ENCODE measurements around the gene PRKCZ. TPM values are rescaled to one million over a fixed set of nuclear protein-coding genes. Genes with fewer than 3 reads are reported as not detected.

PRKCZ gene
- total and polyA plus RNA-seq, 5 experiments from 2014 or later: 7.8 to 33.9 (median 11.3) TPM

- POLR2A ChIA-PET: interaction anchor here (0.6 to 2.5 kb wide), 2 partner anchors 15 to 214 kb away, joined by 5 to 8 read pairs; no protein-coding TSS in a partner anchor
- Mint-ChIP-seq H3K9me3 (no peaks in the 10 kb centered on the region), H3K4me1 (peaks cover 0 to 15% (median 1%) of the 10 kb centered on the region in 4 donors), H3K4me3 (peak overlapping the region in 3 of 10 donors; percentile 19 to 60 (median 55)), H3K36me3 (peaks cover 0 to 18% (median 14%) of the 10 kb centered on the region in 3 donors), H3K27ac (peak overlapping the region in 2 of 10 donors; percentile 60 to 67), H3K27me3 (no peaks in the 10 kb centered on the region)
- DNase-seq (no peak), ATAC-seq (no peak)
Observed at GRCh38 chr1:2175055-2175414, 124.8 kb downstream of the PRKCZ start.

DNA sequence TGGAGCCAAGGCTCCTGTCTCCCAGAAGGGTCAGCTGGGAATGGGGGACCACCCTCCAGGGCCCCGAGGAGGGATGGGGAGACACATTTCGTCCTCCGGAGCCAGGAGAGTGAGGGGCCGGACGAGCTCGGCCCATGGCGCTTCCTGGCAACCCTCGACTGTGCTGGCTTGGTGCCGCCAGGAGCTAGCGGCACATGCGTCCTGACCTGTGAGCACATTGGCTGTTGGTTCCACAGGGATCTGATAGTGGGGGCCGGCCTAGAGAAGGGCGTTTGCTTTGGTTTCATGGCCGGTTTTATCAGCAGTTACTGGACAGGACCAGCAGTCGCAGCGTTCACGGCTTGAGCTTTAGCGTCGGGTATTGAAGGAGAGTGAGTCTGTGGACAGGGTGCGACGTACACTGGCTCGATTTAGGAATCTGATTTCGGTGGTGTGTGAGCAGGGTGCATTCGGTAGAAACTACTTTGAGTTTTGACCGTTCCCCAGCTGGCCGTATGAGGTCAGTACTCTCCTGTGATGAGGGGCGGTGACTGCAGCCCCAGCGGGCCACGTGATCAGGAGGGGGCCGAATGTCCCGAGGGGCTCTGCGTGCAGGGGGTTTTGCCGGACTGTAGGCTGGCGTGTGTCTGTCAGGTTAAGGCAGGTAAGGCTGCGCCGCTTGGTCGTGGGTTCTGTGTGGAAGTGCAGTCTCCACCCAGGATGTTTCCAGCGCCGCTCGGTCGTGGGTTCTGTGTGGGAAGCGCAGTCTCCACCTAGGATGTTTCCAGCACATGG is 125.7 kb downstream of the PRKCZ start:
- Mint-ChIP-seq H3K4me3 (no peak overlapping the region), H3K27me3 (no peaks in the 10 kb centered on the region), H3K27ac (peak overlapping the region in 1 of 10 donors; percentile 63), H3K36me3 (peaks cover 0 to 18% (median 9%) of the 10 kb centered on the region in 3 donors), H3K4me1 (peaks cover 0 to 15% (median 1%) of the 10 kb centered on the region in 4 donors), H3K9me3 (no peaks in the 10 kb centered on the region)
- DNase-seq (no peak), ATAC-seq (no peak)
- POLR2A ChIA-PET: interaction anchor here (2.5 kb wide), 1 partner anchor 14 kb away, joined by 8 read pairs; no protein-coding TSS in a partner anchor

DNA sequence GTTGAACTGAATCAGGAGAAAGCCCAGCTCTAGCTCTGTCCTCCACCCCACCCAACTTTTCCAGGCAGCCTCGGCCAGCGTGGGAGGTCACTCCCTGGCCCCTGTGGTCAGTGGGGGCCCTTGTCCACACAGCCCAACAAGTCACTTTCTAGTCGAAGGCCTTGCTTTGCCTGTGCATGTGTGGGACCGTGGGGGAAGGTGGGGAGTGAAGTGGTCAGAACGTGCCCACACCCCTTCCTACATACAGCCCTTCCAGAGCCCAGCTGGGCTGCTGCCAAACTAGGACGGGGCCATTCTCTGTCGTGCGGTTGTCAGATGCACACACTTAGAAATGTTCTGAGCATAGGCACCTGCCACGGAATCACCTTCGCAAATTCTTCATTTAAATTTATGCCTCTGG is 126.4 kb downstream of the PRKCZ start:
- Mint-ChIP-seq H3K9me3 (no peaks in the 10 kb centered on the region), H3K36me3 (peaks cover 0 to 18% (median 9%) of the 10 kb centered on the region in 3 donors), H3K27me3 (no peaks in the 10 kb centered on the region), H3K4me3 (no peak overlapping the region), H3K4me1 (peaks cover 0 to 15% (median 1%) of the 10 kb centered on the region in 4 donors), H3K27ac (no peak overlapping the region)
- ATAC-seq (no peak), DNase-seq (no peak)
- POLR2A ChIA-PET: no interaction called here

GRCh38 chr1:2177541-2177940 is 127.3 kb downstream of the PRKCZ start:
- Mint-ChIP-seq H3K9me3 (no peaks in the 10 kb centered on the region), H3K27ac (no peak overlapping the region), H3K4me1 (peaks cover 0 to 15% (median 1%) of the 10 kb centered on the region in 4 donors), H3K36me3 (peaks cover 0 to 16% (median 7%) of the 10 kb centered on the region in 3 donors), H3K27me3 (no peaks in the 10 kb centered on the region), H3K4me3 (no peak overlapping the region)
- POLR2A ChIA-PET: interaction anchor here (0.9 kb wide), 1 partner anchor 10 kb away, joined by 4 read pairs; no protein-coding TSS in a partner anchor
- ATAC-seq: no peak
- no peak for DNase-seq

DNA sequence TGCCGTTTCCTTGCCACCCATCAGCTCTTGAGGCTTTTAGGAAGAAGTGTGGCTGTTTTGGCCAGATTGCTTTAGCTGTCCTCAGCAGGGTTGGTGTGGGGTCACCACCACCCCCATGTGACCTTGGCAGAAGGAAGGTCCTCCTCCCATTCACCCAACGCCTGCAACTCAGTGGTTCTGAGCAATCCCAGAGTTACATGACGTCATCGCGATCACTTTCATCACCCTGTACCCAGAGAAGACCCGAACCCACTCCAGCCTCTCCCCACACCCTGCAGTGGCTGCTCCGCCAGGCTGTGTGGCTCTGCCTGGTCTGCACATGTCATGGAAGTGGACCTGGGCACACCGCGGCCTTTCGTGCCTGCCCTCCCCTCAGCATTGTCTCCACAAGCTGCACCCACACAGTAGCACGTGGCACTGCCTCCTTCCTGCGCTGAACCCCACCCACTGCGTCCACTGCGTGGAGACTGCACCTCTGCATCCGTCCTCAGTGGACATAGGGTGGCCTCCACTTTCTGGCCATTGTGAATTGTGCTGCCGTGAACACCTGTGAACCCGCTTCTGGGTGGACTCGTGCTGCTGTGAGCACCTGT is 127.8 kb downstream of the PRKCZ start:
- DNase-seq (no peak), ATAC-seq (no peak)
- POLR2A ChIA-PET: interaction anchor here (0.9 kb wide), 1 partner anchor 10 kb away, joined by 4 read pairs; no protein-coding TSS in a partner anchor
- H3K36me3 Mint-ChIP-seq: peaks cover 0 to 15% (median 7%) of the 10 kb centered on the region in 3 donors
- no peak overlapping the region for H3K27ac Mint-ChIP-seq
- H3K4me1 Mint-ChIP-seq: peaks cover 0 to 12% (median 2%) of the 10 kb centered on the region in 4 donors
- no peaks in the 10 kb centered on the region for H3K27me3 Mint-ChIP-seq
- no peaks in the 10 kb centered on the region for H3K9me3 Mint-ChIP-seq
- H3K4me3 Mint-ChIP-seq: no peak overlapping the region

DNA sequence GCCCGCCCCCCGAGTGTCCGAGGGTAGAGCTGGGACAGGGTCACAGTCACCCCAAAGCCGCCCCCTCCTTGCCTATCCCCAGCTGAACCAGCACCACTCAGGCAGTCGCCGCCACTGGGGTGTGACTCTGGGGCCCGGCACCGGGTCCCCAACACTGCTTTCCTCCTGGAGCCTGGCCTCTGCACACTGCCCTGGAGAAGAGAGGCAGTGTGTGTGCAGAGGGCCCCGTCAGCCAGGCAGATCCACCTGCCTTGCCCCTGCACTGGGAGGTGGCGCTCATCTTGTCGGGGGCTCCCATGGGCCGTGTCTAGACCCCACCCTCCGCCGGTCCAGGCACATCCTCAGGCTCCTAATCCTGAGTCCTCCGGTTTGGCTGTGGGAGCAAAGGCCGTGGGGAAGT is 128.7 kb downstream of the PRKCZ start:
- POLR2A ChIA-PET: no interaction called here
- Mint-ChIP-seq H3K4me3 (no peak overlapping the region), H3K9me3 (no peaks in the 10 kb centered on the region), H3K27ac (no peak overlapping the region), H3K36me3 (peaks cover 0 to 16% (median 7%) of the 10 kb centered on the region in 3 donors), H3K27me3 (no peaks in the 10 kb centered on the region), H3K4me1 (peaks cover 0 to 9% (median 6%) of the 10 kb centered on the region in 4 donors)
- ATAC-seq (no peak), DNase-seq (no peak)

DNA sequence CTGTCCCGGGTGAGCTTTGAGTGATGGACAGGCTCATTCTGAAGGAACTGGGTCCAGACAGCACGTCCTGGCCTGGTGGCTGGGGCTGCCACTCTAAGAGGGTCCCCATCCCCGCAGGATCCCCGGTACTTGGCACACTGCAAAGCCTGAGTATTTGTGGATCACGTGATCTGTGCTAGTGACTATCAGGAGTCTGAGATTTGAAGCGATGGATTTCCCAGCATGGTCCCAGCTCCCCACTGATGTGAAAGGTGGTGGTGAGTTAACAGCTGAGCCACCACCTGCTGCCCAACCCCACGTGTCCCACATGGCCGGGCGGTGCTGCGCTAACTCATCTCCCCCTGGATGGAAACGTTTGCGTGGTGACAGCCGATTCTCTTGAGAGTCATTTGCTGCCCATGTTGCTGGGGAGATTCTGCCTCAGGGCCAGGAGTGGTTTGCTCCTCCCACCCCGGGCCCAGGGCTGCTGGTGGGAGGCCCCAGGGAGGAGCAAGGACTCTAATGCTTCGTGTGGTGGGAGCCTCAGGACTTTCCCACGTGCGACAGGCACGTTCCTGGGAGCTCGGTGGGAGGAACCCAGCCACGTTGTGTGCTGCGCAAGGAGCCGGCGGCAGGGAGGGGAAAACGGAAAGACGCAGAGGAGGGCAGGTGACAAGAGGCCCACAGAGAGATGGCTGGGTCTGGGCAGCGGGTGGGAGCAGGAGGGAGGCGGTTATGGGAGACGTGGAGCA is 129.2 kb downstream of the PRKCZ start:
- Mint-ChIP-seq H3K27me3 (no peaks in the 10 kb centered on the region), H3K36me3 (peaks cover 0 to 16% (median 7%) of the 10 kb centered on the region in 3 donors), H3K4me1 (peaks cover 0 to 6% (median 5%) of the 10 kb centered on the region in 4 donors), H3K4me3 (no peak overlapping the region), H3K9me3 (no peaks in the 10 kb centered on the region), H3K27ac (no peak overlapping the region)
- DNase-seq (no peak), ATAC-seq (no peak)
- POLR2A ChIA-PET: no interaction called here

DNA sequence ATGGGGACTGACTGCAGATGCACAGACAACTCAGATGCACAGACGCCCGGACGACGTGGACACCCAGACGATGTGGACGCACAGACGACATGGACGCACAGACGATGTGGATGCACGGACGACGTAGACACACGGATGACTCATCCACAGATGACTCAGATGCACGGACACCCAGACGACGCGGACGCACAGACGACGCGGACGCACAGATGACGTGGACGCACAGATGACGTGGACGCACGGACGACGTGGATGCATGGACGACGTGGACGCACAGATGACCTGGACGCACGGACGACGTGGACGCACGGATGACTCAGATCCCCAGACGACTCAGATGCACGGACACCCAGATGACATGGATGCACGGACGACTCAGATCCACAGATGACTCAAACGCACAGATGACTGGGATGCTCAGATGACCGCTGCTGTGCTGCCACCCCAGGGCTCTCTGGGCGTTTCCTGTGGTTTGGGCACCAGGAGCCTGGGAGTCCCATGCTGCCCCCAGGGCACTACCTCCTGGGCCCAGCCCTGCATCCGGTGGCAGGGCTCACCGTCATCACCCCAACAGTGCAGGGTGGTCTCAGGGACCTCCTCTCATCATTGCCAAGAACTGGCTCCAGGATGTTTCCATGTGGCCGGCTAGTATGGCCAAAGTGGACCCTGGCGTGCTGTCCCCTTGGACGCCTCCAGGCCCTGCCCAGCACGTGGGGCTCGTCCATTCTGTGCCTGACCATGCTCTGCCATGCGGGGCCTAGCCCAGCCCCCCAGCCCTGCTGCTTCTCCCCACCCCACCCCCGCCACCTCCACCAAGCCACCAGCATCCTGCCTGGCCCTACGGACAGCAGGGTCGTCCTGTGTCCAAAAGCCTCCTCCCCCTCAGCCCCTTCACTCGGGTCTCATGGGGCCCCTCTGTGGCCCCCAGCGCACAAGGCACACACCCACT is 130.4 kb downstream of the PRKCZ start:
- Mint-ChIP-seq H3K36me3 (peaks cover 0 to 21% (median 7%) of the 10 kb centered on the region in 3 donors), H3K4me1 (peaks cover 0 to 6% (median 4%) of the 10 kb centered on the region in 4 donors), H3K27me3 (no peaks in the 10 kb centered on the region), H3K9me3 (no peaks in the 10 kb centered on the region), H3K27ac (peak overlapping the region in 1 of 10 donors; percentile 80), H3K4me3 (no peak overlapping the region)
- no peak for DNase-seq
- POLR2A ChIA-PET: no interaction called here
- no peak for ATAC-seq

- Mint-ChIP-seq H3K4me1 (peaks cover 0 to 6% (median 3%) of the 10 kb centered on the region in 4 donors), H3K27me3 (no peaks in the 10 kb centered on the region), H3K36me3 (peaks cover 0 to 21% (median 3%) of the 10 kb centered on the region in 3 donors), H3K9me3 (no peaks in the 10 kb centered on the region), H3K4me3 (no peak overlapping the region), H3K27ac (no peak overlapping the region)
- DNase-seq (no peak), ATAC-seq (no peak)
- POLR2A ChIA-PET: no interaction called here
Observed at GRCh38 chr1:2181271-2181670, 131.1 kb downstream of the PRKCZ start.

DNA sequence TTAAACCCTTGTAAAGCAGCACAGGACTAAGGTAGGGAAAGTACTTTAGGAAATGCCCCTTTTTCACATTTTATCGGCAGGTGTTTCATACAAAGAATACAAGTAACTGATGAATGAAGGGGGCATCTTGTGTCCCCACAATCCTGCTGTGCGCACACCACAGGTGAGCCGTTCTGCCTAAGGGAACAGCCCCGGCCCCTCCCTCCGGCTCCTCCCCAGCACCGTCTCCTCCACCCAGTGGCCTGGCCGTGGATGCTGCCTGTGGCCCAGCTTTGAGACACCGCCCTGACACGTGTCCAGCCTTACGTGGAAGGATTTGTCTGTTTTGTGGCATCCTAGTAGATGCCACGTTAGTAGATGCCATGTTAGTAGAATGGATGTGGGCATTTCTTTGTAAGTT is 131.5 kb downstream of the PRKCZ start:
- no peak overlapping the region for H3K27ac Mint-ChIP-seq
- ATAC-seq (no peak), DNase-seq (no peak)
- peaks cover 0 to 6% (median 3%) of the 10 kb centered on the region in 4 donors for H3K4me1 Mint-ChIP-seq
- peaks cover 0 to 21% (median 3%) of the 10 kb centered on the region in 3 donors for H3K36me3 Mint-ChIP-seq
- no peak overlapping the region for H3K4me3 Mint-ChIP-seq
- POLR2A ChIA-PET: no interaction called here
- no peaks in the 10 kb centered on the region for H3K27me3 Mint-ChIP-seq
- H3K9me3 Mint-ChIP-seq: no peaks in the 10 kb centered on the region

GRCh38 chr1:2182376-2182775 is 132.2 kb downstream of the PRKCZ start:
- H3K9me3 Mint-ChIP-seq: no peaks in the 10 kb centered on the region
- POLR2A ChIA-PET: no interaction called here
- DNase-seq (no peak), ATAC-seq (no peak)
- H3K4me1 Mint-ChIP-seq: peaks cover 0 to 6% (median 2%) of the 10 kb centered on the region in 4 donors
- no peak overlapping the region for H3K4me3 Mint-ChIP-seq
- H3K36me3 Mint-ChIP-seq: peaks cover 0 to 18% (median 3%) of the 10 kb centered on the region in 3 donors
- H3K27ac Mint-ChIP-seq: no peak overlapping the region
- H3K27me3 Mint-ChIP-seq: no peaks in the 10 kb centered on the region

DNA sequence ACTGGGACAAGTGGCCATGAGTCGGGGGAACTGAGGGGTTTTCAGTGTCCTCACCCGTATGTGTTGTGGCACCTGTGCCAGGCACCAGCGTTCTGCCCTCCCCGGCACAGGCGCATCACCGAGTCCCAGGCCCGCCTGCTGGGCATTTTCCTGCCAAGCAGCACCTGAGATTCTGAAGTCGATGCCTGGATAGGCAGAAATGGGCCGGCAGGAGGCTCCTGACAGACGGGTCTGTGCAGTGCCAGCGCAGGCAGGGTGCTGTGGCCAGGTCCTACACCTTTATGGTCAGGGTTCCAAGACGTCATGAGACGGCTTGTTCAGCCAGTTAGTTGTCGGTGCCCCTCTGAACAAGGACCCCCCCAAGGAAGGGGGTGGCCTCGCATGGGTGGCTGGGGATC is 133.7 kb downstream of the PRKCZ start:
- ATAC-seq: no peak
- Mint-ChIP-seq H3K4me1 (peaks cover 0 to 6% (median 2%) of the 10 kb centered on the region in 4 donors), H3K27ac (no peak overlapping the region), H3K4me3 (no peak overlapping the region), H3K9me3 (no peaks in the 10 kb centered on the region), H3K27me3 (no peaks in the 10 kb centered on the region), H3K36me3 (peaks cover 0 to 10% (median 0%) of the 10 kb centered on the region in 3 donors)
- DNase-seq: no peak
- POLR2A ChIA-PET: no interaction called here

All from naive thymus-derived CD8-positive, alpha-beta T cell (primary cell).